Suprapubic skin (tissue), 3 donors: ENCODE results near the gene SYNRG.

Source experiments
- EP300 ChIP-seq: sonication (generic); formaldehyde crosslinking; IDR thresholded peaks from one replicate; pipeline ENCODE4 v1.6.1; 2017; ENCODE audit warnings: antibody characterized with exemption
- TF ChIP-seq, protein P1 (sequence below), 2 donors: fragments of 200-600 bp in 1 of 2; fragments of 450-650 bp in 1 of 2; sonication (generic) in 1 of 2; IDR thresholded peaks; one replicate each; pipeline ENCODE4 v1.5.1; 2016 to 2019; ENCODE audit warnings: antibody characterized with exemption in 2 of 2, mild to moderate bottlenecking in 1 of 2, moderate library complexity in 1 of 2

DNA sequence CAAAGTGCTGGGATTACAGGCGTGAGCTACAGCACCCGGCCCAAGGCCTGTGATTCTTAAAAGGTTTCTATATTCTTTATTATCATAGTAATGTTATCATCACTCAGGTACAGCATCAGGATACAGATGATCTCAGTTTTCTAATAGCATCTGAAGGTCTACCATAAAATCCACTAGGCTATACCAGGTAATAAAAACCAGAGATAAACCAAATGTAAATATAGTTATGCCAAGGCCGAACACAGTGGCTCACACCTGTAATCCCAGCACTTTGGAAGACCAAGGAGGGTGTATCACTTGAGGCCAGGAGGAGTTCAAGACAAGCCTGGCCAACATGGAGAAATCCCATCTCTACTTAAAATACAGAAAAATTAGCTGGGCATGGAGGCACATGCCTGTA, 53.8 kb downstream of the SYNRG start:
- TF ChIP-seq, protein P1, sequence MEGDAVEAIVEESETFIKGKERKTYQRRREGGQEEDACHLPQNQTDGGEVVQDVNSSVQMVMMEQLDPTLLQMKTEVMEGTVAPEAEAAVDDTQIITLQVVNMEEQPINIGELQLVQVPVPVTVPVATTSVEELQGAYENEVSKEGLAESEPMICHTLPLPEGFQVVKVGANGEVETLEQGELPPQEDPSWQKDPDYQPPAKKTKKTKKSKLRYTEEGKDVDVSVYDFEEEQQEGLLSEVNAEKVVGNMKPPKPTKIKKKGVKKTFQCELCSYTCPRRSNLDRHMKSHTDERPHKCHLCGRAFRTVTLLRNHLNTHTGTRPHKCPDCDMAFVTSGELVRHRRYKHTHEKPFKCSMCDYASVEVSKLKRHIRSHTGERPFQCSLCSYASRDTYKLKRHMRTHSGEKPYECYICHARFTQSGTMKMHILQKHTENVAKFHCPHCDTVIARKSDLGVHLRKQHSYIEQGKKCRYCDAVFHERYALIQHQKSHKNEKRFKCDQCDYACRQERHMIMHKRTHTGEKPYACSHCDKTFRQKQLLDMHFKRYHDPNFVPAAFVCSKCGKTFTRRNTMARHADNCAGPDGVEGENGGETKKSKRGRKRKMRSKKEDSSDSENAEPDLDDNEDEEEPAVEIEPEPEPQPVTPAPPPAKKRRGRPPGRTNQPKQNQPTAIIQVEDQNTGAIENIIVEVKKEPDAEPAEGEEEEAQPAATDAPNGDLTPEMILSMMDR (IDR thresholded peaks at IDR 0.05) = no peak
- no peak for TF ChIP-seq EP300
